NCI-H345 treated with DMSO at 0.1 percent for 48 hours (cell line): ENCODE results near the gene DGCR8.

ENCODE experiments used
- DNase-seq: peaks from one replicate; lab custom pipeline; 2025; ENCODE audit not compliant: unreplicated experiment; lab: John Stamatoyannopoulos, UW

DGCR8 gene

GRCh38 chr22:20089226-20089976 lies 9.4 kb downstream of the DGCR8 start:
- no peak for DNase-seq

GRCh38 chr22:20089977-20090729 lies 10.1 kb downstream of the DGCR8 start:
- DNase-seq, result no peak

- DNase-seq, result no peak
Measured at GRCh38 chr22:20090730-20091240, 10.7 kb downstream of the DGCR8 start.

GRCh38 chr22:20091690-20092476 lies 11.8 kb downstream of the DGCR8 start:
- no peak for DNase-seq

GRCh38 chr22:20092477-20092854 lies 12.4 kb downstream of the DGCR8 start:
- DNase-seq, result no peak

- DNase-seq, result no peak
Measured at GRCh38 chr22:20093418-20094196, 13.6 kb downstream of the DGCR8 start.

- no peak for DNase-seq
Measured at GRCh38 chr22:20094197-20094807, 14.3 kb downstream of the DGCR8 start.

GRCh38 chr22:20095521-20095920 lies 15.5 kb downstream of the DGCR8 start:
- no peak for DNase-seq

GRCh38 chr22:20096574-20097420 lies 16.8 kb downstream of the DGCR8 start:
- no peak for DNase-seq

- no peak for DNase-seq
Measured at GRCh38 chr22:20099099-20099711, 19.2 kb downstream of the DGCR8 start.

GRCh38 chr22:20101638-20102037 lies 21.6 kb downstream of the DGCR8 start:
- DNase-seq, result no peak

- no peak for DNase-seq
Measured at GRCh38 chr22:20102203-20102780, 22.3 kb downstream of the DGCR8 start.

GRCh38 chr22:20105456-20106204 lies 25.6 kb downstream of the DGCR8 start:
- DNase-seq, result no peak

GRCh38 chr22:20106205-20106848 lies 26.3 kb downstream of the DGCR8 start:
- no peak for DNase-seq

- DNase-seq, result no peak
Measured at GRCh38 chr22:20106849-20107237, 26.8 kb downstream of the DGCR8 start.

- DNase-seq, result no peak
Measured at GRCh38 chr22:20107471-20107901, 27.4 kb downstream of the DGCR8 start.
